ENCODE data around the gene FIZ1.
A peak's percentile ranks its signal among the peaks of the same experiment; 100 is the strongest.

Gene FIZ1

GRCh38 chr19:55635334-55635717, 36.0 kb upstream of the FIZ1 start:
- DNase-seq (ENCODE audit: low read depth): no peak

DNA sequence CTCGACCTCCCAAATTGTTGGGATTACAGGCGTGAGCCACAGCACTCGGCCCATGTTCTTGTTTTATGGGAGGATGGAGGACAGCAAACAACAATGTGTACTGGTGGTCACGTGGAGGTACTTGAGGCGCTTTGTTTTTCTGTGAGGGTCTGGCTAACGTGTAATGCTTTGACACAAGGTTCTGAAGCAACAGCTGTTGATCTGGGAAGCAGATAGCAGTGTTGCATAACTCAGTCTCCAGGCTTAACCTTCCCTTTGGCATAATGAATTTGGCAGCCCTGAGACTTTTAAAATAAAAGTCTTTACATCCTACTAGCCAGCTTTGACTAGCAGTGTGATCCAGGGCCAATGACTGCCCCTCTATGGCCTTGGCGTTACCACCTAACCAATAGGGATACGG, 34.5 kb upstream of the FIZ1 start:
- DNase-seq (ENCODE audit: low read depth): no peak

GRCh38 chr19:55632463-55632834, 33.1 kb upstream of the FIZ1 start:
- DNase-seq (ENCODE audit: low read depth): peak; percentile 98

DNA sequence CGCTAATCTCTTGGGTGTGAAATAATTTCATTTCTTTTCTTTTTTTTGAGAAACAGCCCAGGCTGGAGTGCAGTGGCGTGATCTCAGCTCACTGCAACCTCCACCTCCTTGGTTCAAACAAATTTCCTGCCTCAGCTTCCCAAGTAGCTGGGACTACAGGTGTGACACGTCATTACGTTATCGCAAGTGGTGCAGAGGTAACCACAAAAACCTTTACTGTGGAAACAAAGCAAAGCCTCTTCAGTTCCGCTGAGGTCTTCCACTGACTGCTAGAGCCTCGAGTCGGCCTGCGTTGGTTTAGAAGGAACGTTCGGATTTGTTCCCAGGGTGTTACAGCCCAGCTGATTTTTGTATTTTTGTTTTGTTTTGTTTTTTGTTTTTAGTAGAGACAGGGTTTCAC, 27.0 kb upstream of the FIZ1 start:
- no peak for DNase-seq (ENCODE audit: low read depth)

DNA sequence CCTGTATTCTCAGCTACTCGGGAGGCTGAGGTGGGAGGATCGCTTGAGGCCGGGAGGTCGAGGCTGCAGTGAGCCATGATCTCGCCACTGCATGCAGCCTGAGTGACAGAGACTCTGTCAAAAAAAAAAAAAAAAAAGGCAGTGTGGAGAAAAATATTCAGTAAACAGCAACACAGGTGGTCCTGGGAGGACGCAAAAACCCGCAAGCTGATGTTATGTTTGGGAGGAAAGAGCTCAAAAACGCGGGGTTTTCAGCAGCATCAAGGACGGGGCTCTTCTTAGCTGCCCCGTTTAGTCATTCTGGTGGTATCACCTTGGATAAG, 25.6 kb upstream of the FIZ1 start:
- no peak for DNase-seq (ENCODE audit: low read depth)

GRCh38 chr19:55624109-55625003, 25.0 kb upstream of the FIZ1 start, which contains the start of gene ZNF784:
TSS of gene ZNF784 (minus strand) at chr19:55624566. CDS start at chr19:55624561, 5 bp downstream.
- peak; percentile 91 for DNase-seq (ENCODE audit: low read depth)

DNA sequence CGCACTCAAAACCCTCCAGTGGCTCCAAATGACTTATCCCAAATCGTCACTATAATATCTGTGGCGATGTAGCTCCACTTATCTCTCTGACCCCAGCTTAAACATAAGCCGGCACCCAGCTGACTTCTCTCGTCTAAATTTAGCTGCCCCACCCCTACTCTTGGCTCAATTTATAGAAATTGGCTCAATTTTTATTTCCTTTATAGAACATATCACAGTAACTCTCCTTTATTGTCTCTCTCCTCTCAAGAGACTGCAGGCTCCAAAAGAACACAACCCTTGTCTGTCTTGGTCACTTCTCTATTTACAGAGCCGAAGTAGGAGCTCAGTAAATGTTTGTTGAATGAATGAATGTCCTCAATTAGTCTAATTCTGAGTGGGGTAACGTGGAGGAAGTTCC, 24.2 kb upstream of the FIZ1 start:
- no peak for DNase-seq (ENCODE audit: low read depth)

DNA sequence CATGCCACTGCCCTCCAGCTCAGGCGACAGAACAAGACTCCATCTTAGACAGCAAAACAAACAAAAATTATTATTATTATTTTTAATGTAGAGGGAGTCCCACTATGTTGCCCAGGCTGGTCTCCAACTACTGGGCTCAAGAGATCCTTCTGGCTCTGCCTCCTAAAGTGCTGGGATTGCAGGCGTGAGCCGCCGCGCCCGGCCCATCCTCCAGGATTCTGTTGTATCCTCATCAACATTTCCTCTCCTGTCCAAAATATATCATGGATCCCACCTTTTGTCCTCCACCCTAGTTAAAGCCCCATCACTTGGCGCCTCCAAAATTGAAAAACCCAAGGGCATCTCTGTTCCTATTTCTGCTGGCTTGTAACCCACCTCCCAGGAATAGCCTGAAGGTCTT, 23.8 kb upstream of the FIZ1 start:
- no peak for DNase-seq (ENCODE audit: low read depth)

DNA sequence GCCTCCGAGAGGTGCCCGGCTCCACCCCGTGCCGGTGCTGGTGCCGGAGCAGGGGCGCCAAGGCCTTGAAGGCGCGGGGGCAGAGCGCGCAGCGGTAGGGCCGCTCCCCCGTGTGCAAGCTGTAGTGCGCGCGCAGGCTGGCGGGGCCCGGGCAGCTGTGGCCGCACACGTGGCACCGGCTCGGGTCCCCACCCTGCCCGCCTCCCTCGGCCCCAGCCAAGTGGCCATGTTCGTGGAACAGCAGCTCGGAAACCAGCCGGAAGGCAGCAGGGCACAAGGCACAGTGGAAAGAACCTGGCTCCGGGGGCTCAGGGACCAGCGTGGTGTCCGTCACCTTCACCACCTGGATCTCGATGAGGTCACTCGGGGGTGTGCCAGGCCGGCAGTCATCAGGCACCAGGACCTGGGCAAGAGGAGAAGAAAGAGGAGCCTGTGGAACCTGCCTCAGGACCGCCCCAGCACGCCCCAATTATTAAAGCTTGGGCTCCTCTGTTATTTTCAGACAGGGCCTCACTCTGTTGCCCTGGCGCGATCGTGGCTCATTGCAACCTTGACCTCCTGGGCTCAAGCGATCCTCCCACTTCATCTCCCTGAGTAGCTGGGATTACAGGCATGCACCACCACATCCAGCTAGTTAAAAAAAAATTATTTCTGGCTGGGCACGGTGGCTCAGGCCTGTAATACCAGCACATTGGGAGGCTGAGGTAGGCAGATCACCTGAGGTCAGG, 23.1 kb upstream of the FIZ1 start:
- no peak for DNase-seq (ENCODE audit: low read depth)

GRCh38 chr19:55621673-55622231, 22.4 kb upstream of the FIZ1 start:
- DNase-seq (ENCODE audit: low read depth): no peak

- DNase-seq (ENCODE audit: low read depth): no peak
Observed at GRCh38 chr19:55621205-55621672, 21.9 kb upstream of the FIZ1 start.

- no peak for DNase-seq (ENCODE audit: low read depth)
Observed at GRCh38 chr19:55620410-55621204, 21.3 kb upstream of the FIZ1 start.

DNA sequence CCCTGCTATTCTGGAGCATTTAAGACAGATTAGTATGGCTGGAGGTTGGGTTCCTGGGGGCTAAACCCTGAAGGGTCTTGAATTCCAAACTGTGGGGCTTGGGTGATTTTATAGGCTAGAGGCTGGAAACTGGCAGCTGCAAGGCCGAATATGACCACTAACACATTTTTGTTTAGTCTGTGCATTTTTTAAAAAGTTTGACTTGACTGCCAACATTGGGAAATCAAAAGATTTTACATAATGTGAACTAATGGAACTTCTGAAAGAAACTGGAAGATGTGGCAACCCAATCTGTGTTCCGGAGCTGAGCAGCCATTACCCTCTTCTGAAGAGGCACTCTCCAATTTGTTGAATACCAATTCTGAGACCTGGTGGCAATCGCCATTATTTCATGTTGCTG, 20.0 kb upstream of the FIZ1 start:
- no peak for DNase-seq (ENCODE audit: low read depth)

- no peak for DNase-seq (ENCODE audit: low read depth)
Observed at GRCh38 chr19:55618426-55618825, 19.1 kb upstream of the FIZ1 start.

DNA sequence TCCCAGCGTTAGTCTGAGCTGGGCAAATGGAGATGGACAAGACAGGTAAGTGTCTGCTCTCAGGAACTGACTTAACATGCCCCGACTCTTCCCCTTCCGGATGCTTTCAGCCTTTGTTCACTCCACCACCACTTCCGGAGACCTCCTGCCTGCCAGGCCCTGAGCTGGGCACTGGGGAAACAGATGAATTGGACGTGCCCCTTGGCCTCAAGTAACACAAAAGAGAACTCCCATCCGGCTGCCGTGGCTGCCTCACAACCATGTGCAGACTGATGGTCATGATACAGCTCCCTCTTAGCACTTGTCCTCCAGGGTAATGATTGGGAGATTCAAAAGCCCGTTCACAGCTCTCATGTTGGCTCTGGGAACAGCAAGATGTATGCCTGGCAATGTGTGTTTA, 18.1 kb upstream of the FIZ1 start:
- no peak for DNase-seq (ENCODE audit: low read depth)

GRCh38 chr19:55616395-55616875, 17.1 kb upstream of the FIZ1 start:
- DNase-seq (ENCODE audit: low read depth): no peak

- DNase-seq (ENCODE audit: low read depth): no peak
Observed at GRCh38 chr19:55615543-55616394, 16.5 kb upstream of the FIZ1 start.

GRCh38 chr19:55614711-55615542, 15.6 kb upstream of the FIZ1 start:
- no peak for DNase-seq (ENCODE audit: low read depth)

- no peak for DNase-seq (ENCODE audit: low read depth)
Observed at GRCh38 chr19:55613930-55614710, 14.8 kb upstream of the FIZ1 start.
